Measurements from ENCODE around the gene SERPINB6. TPM values are rescaled to one million over a fixed set of nuclear protein-coding genes. Genes with fewer than 3 reads are reported as not detected.

Gene SERPINB6
- total RNA-seq, 2 experiments from 2014 or later: 13.2 TPM; not detected in 1

DNA sequence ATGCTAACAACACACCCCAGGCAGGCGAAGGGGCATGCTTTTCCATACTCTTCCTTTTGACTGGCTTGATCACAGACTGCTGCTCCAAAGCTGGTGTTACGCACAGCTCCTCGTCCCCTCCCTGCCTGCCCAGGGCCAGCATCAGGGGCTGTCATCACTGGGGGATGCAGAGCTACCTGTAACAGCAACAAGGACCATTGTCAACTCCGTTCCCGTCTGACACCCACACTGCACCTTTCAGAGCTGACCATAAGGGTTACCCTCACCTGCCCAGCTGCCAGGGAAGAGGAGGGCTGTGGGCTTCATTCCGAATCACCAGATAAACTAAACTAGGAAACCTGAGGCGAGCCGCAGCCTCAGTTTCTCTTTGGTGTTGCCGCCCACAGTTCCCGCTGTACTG lies 43.8 kb upstream of the SERPINB6 start:
- POLR2A ChIA-PET: interaction anchor here (0.6 to 1.2 kb wide), 2 partner anchors 11 to 84 kb away, joined by 3 to 4 read pairs; no protein-coding TSS in a partner anchor
- H3K9me3 ChIP-seq (ENCODE audit: low read length): peaks cover 25% of the 10 kb centered on the region
- no peaks in the 10 kb centered on the region for H3K4me1 ChIP-seq (ENCODE audit: insufficient read depth, low read length, poor library complexity, severe bottlenecking)
- H3K9me2 ChIP-seq (ENCODE audit: insufficient read depth, low read length): no peaks in the 10 kb centered on the region
- TF ChIP-seq, protein P1, sequence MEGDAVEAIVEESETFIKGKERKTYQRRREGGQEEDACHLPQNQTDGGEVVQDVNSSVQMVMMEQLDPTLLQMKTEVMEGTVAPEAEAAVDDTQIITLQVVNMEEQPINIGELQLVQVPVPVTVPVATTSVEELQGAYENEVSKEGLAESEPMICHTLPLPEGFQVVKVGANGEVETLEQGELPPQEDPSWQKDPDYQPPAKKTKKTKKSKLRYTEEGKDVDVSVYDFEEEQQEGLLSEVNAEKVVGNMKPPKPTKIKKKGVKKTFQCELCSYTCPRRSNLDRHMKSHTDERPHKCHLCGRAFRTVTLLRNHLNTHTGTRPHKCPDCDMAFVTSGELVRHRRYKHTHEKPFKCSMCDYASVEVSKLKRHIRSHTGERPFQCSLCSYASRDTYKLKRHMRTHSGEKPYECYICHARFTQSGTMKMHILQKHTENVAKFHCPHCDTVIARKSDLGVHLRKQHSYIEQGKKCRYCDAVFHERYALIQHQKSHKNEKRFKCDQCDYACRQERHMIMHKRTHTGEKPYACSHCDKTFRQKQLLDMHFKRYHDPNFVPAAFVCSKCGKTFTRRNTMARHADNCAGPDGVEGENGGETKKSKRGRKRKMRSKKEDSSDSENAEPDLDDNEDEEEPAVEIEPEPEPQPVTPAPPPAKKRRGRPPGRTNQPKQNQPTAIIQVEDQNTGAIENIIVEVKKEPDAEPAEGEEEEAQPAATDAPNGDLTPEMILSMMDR (conservative IDR thresholded peaks at IDR 0.05; ENCODE audit: low read length): no peak
- no peak overlapping the region for H3K27ac ChIP-seq (ENCODE audit: low read depth, low read length, poor library complexity, severe bottlenecking)
- peaks cover 36% of the 10 kb centered on the region for H3K36me3 ChIP-seq (ENCODE audit: insufficient read depth, low read length)
- BruUV-seq (replicated peaks): no TSS peak
- no peak overlapping the region for H3K4me2 ChIP-seq (ENCODE audit: low read length)
- CTCF ChIA-PET (ENCODE audit: unreplicated experiment): no interaction called here
- H3K4me3 ChIP-seq (ENCODE audit: low read depth, low read length, poor library complexity, severe bottlenecking): no peak overlapping the region
- intact Hi-C loops (cut with micrococcal nuclease; ENCODE audit: unreplicated experiment): no loop called here
- H4K20me1 ChIP-seq (ENCODE audit: insufficient read depth, low read length): no peaks in the 10 kb centered on the region
- H3K79me2 ChIP-seq (ENCODE audit: insufficient read depth, low read depth, low read length): no peaks in the 10 kb centered on the region
- no peak for DNase-seq (ENCODE audit: low spot score)
- no peak overlapping the region for H2AFZ ChIP-seq (ENCODE audit: low read length)

DNA sequence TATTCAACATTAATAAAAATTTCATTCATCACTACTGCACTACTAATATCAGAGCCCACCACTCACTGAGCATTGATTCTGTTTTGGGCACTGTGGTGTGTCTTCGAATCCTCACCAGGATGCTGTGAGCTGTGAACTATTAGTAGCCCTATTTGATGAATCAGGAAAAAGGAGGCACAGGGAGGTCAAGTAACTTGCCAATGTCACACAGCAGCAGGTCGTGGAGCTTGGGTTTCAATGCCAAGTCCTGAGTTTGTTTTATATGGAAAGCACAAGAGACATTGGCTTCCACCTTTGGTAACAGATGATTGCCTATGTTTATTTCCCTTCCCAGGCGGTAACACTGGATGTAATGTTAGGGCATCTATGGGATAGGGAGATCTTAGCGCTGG lies 43.3 kb upstream of the SERPINB6 start:
- Histone ChIP-seq H3K9me2 (ENCODE audit: insufficient read depth, low read length) (no peaks in the 10 kb centered on the region), H4K20me1 (ENCODE audit: insufficient read depth, low read length) (no peaks in the 10 kb centered on the region), H3K4me2 (ENCODE audit: low read length) (no peak overlapping the region), H3K9me3 (ENCODE audit: low read length) (peaks cover 25% of the 10 kb centered on the region), H2AFZ (ENCODE audit: low read length) (no peak overlapping the region), H3K79me2 (ENCODE audit: insufficient read depth, low read depth, low read length) (no peaks in the 10 kb centered on the region), H3K27ac (ENCODE audit: low read depth, low read length, poor library complexity, severe bottlenecking) (no peak overlapping the region), H3K36me3 (ENCODE audit: insufficient read depth, low read length) (peaks cover 38% of the 10 kb centered on the region), H3K4me1 (ENCODE audit: insufficient read depth, low read length, poor library complexity, severe bottlenecking) (no peaks in the 10 kb centered on the region), H3K4me3 (ENCODE audit: low read depth, low read length, poor library complexity, severe bottlenecking) (no peak overlapping the region)
- no TSS peak for BruUV-seq (replicated peaks)
- DNase-seq (ENCODE audit: low spot score): no peak
- intact Hi-C loops (cut with micrococcal nuclease; ENCODE audit: unreplicated experiment): no loop called here
- TF ChIP-seq, protein P1 (conservative IDR thresholded peaks at IDR 0.05; ENCODE audit: low read length): no peak
- no peak for TF ChIP-seq EZH2phosphoT487 (IDR thresholded peaks at IDR 0.05; ENCODE audit: borderline replicate concordance, low read depth, low read length)
- POLR2A ChIA-PET: interaction anchor here (0.6 to 1.2 kb wide), 2 partner anchors 11 to 85 kb away, joined by 3 to 4 read pairs; no protein-coding TSS in a partner anchor
- CTCF ChIA-PET (ENCODE audit: unreplicated experiment): no interaction called here

DNA sequence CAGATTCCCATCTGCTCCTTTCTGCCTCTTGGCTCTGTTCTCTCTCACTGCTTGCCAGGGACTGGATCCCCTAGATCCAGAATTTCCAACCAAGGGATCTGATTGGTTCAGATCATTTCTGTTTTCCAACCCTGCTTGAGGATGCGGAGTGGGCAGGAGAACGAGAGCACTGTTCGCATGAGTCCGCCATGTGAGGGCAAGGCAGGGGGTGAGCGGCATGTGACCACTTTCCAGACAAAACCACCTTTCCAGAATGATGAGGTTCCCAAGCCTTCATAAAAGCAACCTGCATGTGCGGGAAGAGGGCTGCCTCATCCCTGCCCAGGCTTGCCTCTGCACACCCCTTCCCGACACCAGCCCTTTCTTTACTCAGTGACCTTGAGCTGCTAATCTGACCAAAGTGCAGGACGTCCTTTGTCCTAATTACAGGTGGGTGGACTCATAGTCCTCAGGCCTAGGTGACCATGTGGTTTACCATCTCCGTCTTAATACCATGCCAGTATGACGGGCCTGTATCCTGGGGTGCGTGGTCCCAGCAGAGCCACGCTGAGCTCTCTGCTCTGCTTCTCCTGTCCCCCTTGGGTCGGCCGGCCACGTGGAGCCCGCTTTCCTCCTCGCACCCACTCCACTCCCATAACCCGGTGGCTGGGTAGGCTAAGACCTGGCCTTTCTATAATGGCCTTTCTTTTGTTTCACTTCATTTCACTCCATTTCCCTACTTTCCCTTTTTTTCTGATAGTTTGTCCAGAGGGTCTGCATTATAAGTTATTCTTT lies 42.7 kb upstream of the SERPINB6 start:
- Histone ChIP-seq H3K4me2 (ENCODE audit: low read length) (no peak overlapping the region), H3K4me3 (ENCODE audit: low read depth, low read length, poor library complexity, severe bottlenecking) (no peak overlapping the region), H3K36me3 (ENCODE audit: insufficient read depth, low read length) (peaks cover 42% of the 10 kb centered on the region), H3K9me3 (ENCODE audit: low read length) (peaks cover 25% of the 10 kb centered on the region), H3K79me2 (ENCODE audit: insufficient read depth, low read depth, low read length) (no peaks in the 10 kb centered on the region), H3K27ac (ENCODE audit: low read depth, low read length, poor library complexity, severe bottlenecking) (no peak overlapping the region), H2AFZ (ENCODE audit: low read length) (no peak overlapping the region), H3K9me2 (ENCODE audit: insufficient read depth, low read length) (no peaks in the 10 kb centered on the region), H3K4me1 (ENCODE audit: insufficient read depth, low read length, poor library complexity, severe bottlenecking) (no peaks in the 10 kb centered on the region), H4K20me1 (ENCODE audit: insufficient read depth, low read length) (no peaks in the 10 kb centered on the region)
- intact Hi-C loops (cut with micrococcal nuclease; ENCODE audit: unreplicated experiment): no loop called here
- TF ChIP-seq EZH2phosphoT487 (IDR thresholded peaks at IDR 0.05; ENCODE audit: borderline replicate concordance, low read depth, low read length): no peak
- TF ChIP-seq, protein P1 (conservative IDR thresholded peaks at IDR 0.05; ENCODE audit: low read length): no peak
- POLR2A ChIA-PET: interaction anchor here (0.6 to 1.2 kb wide), 2 partner anchors 12 to 1311 kb away, joined by 3 to 4 read pairs; no protein-coding TSS in a partner anchor
- no TSS peak for BruUV-seq (replicated peaks)
- CTCF ChIA-PET (ENCODE audit: unreplicated experiment): no interaction called here
- DNase-seq (ENCODE audit: low spot score): no peak

Data from OCI-LY7 (cell line).